GM12891 (cell line): ENCODE data around the gene C9orf85.
"Not testable (repeated sequence)": the region's sequence is repeated elsewhere in the genome, so short reads cannot be mapped to it uniquely, and the experiment has no call there.

ENCODE experiments used
- DNase-seq: peaks from one replicate; pipeline ENCODE4 v3.0.0; 2011; ENCODE audit warnings: low spot score; ENCODE audit not compliant: insufficient read length
- FAIRE-seq: peaks from 2 replicates; lab custom pipeline; 2011; peaks lifted over from hg19 to GRCh38; lab: Jason Lieb, UNC
- PAX5 ChIP-seq: IDR thresholded peaks from 2 replicates; pipeline ENCODE4 v1.6.1; 2011; ENCODE audit warnings: low read length, moderate library complexity, mild to moderate bottlenecking; ENCODE audit not compliant: insufficient read depth, severe bottlenecking
- POLR2A ChIP-seq: IDR thresholded peaks from 2 replicates; pipeline ENCODE4 v1.6.1; 2011; ENCODE audit warnings: low read depth, low read length, control low read depth
- POLR2AphosphoS5 ChIP-seq: IDR thresholded peaks from 2 replicates; pipeline ENCODE4 v1.6.1; 2011; ENCODE audit warnings: low read depth, low read length, control low read depth
- POU2F2 ChIP-seq: IDR thresholded peaks from 2 replicates; pipeline ENCODE4 v1.6.1; 2011; ENCODE audit warnings: low read depth, mild to moderate bottlenecking, control low read depth, low read length, moderate library complexity
- SPI1 ChIP-seq: IDR thresholded peaks from 2 replicates; pipeline ENCODE4 v1.6.1; 2011; ENCODE audit warnings: low read depth, low read length, control low read depth
- TAF1 ChIP-seq: IDR thresholded peaks from 2 replicates; pipeline ENCODE4 v1.6.1; 2011; ENCODE audit warnings: low read depth, low read length, control low read depth

Gene C9orf85

DNA sequence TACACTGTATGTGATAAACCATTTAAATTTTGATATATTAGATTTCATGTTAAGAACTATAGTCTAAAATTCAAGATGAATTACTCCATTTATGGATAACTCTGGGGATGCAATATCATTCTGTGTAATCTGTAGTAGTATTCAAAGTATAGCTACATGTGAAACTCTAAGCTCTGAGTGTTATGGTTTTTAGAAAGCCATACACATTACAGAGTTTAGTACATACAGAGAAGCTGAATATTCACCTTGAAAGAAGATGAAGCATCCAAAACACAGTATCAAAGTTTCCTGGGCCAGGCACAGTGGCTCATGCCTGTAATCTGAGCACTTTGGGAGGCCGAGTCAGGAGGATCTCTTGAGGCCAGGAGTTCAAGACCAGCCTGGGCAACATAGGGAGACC, 25.4 kb upstream of the C9orf85 start:
- FAIRE-seq (no peak), DNase-seq (no peak)
- TF ChIP-seq POLR2AphosphoS5 (no peak), PAX5 (no peak), TAF1 (no peak), SPI1 (no peak), POU2F2 (no peak), POLR2A (no peak)

DNA sequence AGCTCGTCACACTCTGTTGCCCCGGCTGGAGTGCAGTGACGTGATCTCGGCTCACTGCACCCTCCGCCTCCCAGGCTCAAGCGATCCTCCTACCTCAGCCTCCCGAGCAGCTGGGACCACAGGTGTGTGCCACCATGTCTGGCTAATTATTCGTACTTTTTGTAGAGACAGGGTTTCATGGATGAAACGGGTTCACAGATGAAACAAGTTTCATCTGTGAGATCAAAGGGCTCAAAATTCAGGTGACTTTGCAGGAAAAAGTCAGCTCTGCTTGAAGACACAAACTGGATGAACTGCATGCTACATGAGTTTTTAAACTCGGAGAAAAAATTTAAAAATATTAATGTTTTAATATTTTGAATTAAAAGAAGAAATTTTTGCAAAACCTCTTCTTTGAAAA, 24.9 kb upstream of the C9orf85 start:
- FAIRE-seq (no peak), DNase-seq (no peak)
- TF ChIP-seq SPI1 (no peak), POLR2A (no peak), POU2F2 (no peak), TAF1 (no peak), PAX5 (no peak), POLR2AphosphoS5 (no peak)

DNA sequence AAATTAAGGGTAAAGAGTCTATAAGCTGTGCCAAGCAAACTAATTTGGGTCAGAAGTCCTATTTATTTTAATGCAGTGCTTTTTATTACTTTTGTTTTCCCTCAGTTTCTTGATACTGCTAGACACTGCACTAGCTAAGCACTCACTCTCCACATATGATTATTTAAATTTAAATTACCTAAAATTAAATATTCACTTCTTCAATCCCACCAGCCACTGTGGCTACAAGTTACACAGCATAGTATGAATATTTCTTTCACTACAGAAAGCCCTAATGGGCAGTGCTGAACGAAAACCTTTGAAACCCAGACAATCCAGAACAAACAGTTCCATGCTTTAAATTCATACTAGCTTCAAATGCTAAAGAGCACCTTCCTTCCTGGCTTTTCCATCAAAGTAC, 24.1 kb upstream of the C9orf85 start:
- no peak for TF ChIP-seq POLR2A
- no peak for TF ChIP-seq POLR2AphosphoS5
- no peak for DNase-seq
- no peak for FAIRE-seq

DNA sequence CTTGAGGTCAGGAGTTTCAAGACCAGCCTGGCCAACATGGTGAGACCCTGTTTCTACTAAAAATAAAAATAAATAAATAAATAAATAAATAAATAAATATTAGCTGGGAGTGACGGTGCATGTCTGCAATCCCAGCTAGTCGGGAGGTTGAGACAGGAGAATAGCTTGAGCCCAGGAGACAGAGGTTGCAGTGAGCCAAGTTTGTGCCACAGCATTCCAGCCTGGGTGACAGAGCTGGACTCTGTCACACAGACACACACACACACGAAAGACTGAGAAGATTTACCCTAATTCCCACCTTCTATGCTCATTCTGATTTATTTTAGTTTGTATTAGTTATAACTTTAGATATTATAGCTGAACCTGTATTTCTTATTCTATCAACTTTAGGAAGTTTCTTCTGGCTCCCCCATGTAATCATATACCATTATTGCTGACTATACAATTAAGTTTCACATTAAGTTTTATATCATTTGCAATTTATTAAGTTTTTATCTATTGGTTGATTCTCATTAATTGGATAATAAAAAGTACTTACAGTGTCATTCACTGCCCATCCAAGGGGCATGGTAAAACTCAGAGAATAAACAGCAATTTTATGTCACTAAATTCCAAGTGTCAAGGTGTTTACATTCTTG, 21.3 kb upstream of the C9orf85 start:
- FAIRE-seq (no peak), DNase-seq (no peak)
- TF ChIP-seq SPI1 (no peak), PAX5 (no peak)

DNA sequence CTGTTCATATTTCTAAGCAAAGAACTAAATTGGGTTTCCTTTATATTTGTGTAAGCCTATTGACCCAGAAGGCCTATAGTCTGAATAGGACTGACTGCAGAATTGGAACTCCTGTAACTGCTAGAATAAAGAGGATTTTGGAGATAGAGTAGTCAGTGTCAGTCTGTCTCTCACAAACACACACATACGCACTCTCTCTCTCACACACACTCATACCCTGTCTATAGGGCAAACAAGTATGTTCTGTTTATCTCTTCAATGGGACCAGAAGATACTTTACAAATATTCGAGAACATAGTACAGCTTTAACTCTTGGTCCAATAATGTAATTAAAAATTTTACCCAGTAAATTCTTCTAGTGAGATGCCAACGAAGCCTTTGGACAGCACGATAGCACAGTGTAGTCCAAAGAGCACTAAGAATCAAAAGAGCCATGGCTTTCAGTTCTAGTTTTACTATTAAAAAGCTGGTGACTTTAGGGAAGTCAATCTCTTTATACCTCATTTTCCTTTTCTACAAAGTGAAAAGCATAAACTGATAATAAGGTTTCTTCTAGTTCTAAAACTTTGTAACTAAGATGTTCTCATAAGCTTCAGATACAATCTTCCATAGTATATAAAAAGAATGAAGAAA, 19.8 kb upstream of the C9orf85 start:
- DNase-seq: no peak
- TF ChIP-seq SPI1 (peak; percentile 57), POLR2A (no peak)
- FAIRE-seq: peak; percentile 81

DNA sequence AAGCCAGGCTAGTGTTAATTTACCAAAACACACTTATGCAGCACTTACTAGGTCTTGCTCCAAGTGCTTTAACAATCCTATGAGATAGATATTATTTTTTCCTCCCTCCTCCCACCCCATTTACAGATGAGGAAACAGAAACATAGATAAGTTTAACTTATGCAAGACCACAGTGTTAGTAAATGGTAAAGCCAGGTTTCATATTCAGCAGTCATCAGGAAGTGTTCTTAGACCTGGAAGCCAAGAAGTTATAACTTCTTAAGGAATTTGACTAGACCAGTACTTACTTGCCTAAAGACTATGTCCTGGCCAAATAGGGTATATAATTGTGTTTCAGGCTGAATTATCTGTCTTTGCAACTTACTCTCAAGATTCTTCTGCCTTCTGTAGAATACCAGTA, 16.3 kb upstream of the C9orf85 start:
- no peak for FAIRE-seq
- no peak for DNase-seq
- TF ChIP-seq POLR2AphosphoS5 (no peak), POLR2A (no peak), SPI1 (no peak), PAX5 (no peak), POU2F2 (no peak), TAF1 (no peak)

DNA sequence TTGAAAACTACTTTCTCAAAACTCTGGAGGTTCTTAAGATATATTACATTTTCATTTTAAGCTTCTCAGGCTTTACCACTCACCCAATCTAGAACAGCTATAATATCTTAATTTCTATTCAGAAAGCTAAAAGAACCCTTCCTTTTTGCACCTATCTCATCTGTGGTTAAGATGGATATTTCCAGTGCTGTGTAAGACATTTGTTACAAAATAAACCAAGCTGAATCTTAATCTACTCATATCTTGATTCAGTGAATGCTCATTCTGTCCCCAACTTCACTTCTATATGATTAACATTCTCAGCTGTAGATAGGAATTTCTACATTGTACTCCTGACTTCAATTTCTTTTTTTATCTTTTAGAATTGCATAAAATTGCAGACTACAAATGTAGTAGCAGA, 15.5 kb upstream of the C9orf85 start:
- FAIRE-seq (no peak), DNase-seq (no peak)
- TF ChIP-seq POLR2A: no peak
- TF ChIP-seq SPI1: no peak
- no peak for TF ChIP-seq POU2F2
- TF ChIP-seq PAX5: no peak
- no peak for TF ChIP-seq TAF1
- no peak for TF ChIP-seq POLR2AphosphoS5

DNA sequence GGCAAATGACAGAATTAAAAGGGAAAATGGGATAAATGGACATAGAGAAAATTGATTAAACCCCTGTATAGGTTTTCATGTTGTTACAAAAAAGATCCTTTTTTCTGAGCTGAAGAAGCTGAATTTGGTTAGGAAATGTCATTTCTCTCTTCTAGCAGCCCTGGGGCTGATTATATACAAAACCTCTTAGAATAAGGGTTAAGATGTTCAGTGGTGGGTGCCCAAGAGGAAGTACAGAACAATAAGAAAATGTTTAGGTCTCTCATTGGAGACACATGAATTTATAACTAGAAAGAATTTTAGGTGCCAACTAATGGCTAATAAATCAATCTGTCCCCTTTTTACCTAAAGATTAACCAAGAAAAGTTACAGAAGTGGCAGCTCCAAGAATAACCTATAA, 14.7 kb upstream of the C9orf85 start:
- DNase-seq: no peak
- TF ChIP-seq TAF1 (no peak), PAX5 (no peak), POLR2A (no peak), POU2F2 (no peak), SPI1 (no peak), POLR2AphosphoS5 (no peak)
- no peak for FAIRE-seq

DNA sequence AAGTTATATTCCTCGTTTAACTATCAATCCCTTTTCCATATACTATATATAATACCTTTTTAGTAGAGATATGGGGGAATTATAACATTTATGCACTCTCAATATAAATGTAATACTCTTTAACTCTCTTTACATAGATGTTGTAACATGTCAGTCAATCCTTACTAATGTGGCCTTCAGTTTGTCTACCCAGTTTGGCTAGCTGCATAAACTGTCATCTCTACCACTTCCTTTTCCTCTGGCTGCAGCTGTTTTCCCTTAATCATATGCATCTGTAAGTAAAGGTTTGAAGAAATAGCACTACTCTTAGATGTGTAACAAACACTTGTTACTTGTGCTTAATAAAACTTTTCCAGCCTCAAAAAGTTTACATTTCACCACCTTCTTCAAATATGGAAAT, 13.9 kb upstream of the C9orf85 start:
- TF ChIP-seq PAX5 (no peak), SPI1 (peak; percentile 78)
- peak; percentile 90 for FAIRE-seq
- DNase-seq: no peak

DNA sequence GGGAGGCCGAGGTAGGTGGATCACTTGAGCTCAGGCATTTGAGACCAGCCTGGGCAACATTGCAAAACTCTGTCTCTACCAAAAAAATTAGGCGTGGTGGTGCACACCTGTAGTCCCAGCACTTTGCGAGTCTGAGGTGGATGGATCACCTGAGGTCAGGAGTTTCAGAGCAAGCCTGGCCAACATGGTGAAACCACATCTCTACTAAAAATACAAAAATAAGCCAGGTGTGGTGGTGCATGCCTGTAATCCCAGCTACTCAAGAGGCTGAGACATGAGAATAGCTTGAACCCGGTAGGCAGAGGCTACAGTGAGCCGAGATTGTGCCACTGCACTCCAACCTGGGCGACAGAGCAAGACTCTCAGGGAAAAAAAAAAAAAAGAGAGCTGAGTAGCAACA, 12.7 kb upstream of the C9orf85 start:
- peak; percentile 83 for FAIRE-seq
- not testable (repeated sequence) for DNase-seq
